Fibroblast of lung (primary cell): ENCODE data around the gene HCFC2.

ENCODE experiments used
- CTCF ChIP-seq, 2 donors: IDR thresholded peaks in 1 of 2; conservative IDR thresholded peaks in 1 of 2; 1 replicate in 1 of 2; 2 replicates in 1 of 2; pipeline ENCODE4 v1.5.1; 2011 to 2012; ENCODE audit warnings: low read length in 2 of 2, control low read depth in 1 of 2, inconsistent platforms in 1 of 2, low read depth in 1 of 2, mild to moderate bottlenecking in 1 of 2
- EZH2 ChIP-seq: IDR thresholded peaks from 2 replicates; pipeline ENCODE4 v1.5.1; 2012; ENCODE audit warnings: low read length, control low read depth, mild to moderate bottlenecking; ENCODE audit errors: missing control alignments

- TF ChIP-seq EZH2 (no peak), CTCF (conservative IDR thresholded peaks at IDR 0.05 in 1 of 2, IDR thresholded peaks at IDR 0.05 in 1 of 2; ENCODE audit: low read depth in 1 of 2, low read length in 2 of 2) (no peak)
These were observed 67.3 kb downstream of the HCFC2 start for GRCh38 chr12:104131609-104132008.
